HG03520 (cell line): ENCODE measurements around the gene CLMN.
"Not testable (repeated sequence)": the region's sequence is repeated elsewhere in the genome, so short reads cannot be mapped to it uniquely, and the experiment has no call there.

Source experiments
- ATAC-seq: cut with Tn5 transposase; IDR thresholded peaks from one replicate; pipeline ENCODE4 v1.9.1; 2021; ENCODE audit warnings: mild to moderate bottlenecking, moderate library complexity; ENCODE audit not compliant: unreplicated experiment

CLMN gene

DNA sequence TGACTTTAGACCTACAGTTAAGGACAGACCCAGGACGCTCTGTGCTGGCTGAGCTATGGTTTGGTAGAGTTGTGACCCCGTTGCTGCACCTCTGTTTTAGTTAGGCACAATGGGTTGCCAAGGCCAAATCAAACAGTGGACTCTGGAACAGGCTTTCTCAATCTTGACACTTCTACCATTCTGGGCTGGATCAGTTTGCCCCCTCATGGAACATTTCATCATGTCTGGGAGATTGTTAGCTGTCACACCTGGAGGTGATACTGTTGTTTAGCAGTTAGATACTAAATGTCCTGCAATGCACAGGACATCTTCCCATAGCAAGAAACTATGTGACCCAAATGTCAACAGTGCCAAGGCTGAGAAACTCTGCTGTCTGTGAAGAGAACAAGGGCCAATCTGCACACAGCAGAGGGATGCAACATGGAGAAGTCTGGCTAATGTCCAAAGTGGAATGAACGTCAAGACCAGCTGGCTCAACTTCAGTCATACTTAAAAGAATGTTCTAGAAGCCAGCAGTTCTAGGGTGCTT is 96.8 kb downstream of the CLMN start:
- ATAC-seq: no peak

- ATAC-seq: no peak
These were observed 97.5 kb downstream of the CLMN start for GRCh38 chr14:95222151-95222631.

DNA sequence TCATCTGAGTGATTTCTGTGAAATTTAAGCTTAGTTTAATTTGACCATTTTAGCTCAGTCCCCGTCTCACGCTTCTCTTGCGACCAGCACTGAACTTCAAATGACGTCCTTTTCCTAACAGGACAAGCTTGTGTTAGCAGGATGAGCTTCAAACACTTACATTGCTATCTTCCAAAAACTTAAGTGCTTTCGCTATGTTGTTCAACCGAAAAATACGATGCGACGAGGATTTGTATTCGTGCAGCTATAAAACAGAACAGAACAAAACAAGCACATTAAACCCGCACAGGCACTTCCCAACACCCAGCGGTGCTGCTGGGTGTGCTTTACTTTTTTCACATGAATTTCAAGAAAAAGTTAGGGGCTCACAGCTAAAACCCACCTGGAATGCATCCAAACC is 98.2 kb downstream of the CLMN start:
- ATAC-seq: no peak

DNA sequence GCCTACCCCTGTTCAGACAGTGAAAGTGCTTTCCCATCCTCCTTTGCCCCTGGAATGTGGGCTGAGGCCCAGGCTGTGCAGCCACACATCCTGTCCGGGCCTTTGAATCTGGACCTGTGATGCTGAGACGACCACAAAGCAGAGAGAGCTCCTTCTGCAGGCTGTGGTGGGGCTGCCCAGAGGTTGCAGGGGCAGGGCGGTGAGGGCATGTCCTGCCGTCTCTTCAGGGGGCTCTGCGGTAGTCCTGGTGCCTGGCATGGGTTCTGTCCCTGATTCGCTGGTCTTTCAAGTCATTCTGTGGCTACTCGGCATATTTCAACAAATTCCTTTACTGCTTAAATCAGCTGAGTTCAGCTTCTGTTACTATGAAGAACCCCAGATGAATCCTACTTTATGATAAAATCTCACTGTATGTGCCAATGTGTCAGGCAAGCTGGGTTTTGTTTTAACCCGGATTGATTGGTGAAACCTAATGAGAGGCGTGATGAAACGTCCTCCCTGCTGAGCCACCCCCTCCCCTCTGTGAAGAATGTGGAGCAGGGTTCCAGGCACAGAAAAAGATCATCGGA is 99.0 kb downstream of the CLMN start:
- no peak for ATAC-seq

DNA sequence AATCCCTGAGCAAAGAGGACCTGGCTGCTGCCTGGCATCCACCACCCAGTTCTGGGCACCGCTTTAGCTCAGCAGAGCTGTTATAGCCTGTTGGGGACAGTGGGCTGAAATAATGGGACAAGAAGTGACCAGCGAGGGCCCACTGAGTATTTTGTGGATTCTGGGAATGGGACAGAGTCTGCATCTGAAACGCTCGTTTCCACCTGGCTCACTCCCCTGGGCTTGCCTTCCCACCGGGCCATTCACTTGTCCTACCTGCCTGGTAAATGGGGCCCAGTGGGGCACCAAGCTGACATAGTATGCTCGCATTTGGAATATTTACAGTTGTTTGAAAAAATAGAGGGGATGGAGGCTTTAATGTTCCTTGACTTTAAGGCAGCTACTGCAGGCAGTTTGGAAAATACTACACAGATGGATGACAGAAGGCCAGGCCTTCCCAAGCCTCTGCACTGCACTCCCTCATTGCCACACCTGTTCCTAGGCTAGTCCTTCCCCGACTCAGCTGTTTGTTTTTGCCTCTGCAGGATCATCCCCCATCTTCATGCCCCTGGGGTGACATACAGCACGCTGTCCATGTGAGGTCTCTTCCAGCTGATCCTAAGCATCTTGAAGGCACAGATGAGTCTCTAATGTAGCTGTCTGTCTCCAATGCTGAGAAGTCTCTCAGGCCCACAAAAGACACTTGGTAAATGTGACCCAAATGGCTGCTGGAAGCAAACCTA is 101.1 kb downstream of the CLMN start:
- ATAC-seq: no peak

DNA sequence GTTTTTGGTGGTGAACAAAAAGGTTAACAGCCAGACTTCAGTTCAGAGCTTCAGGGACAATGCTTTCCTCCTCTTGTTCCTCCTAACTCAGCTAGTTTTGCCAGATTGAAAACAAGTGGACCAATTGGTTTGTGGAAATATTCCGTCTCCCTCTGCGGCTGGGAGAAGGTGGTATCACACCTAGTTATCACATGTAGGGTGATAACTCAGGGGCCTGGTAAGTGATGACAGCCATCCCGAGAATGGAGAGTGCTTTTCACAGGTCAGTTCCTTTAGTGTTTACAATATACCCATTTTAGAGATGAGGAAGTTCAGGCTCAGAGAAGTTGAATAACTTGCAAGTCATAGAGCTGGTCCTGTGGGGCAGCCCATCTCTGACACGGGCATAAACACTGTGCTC is 101.7 kb downstream of the CLMN start:
- no peak for ATAC-seq

- no peak for ATAC-seq
These were observed 102.3 kb downstream of the CLMN start for GRCh38 chr14:95217391-95217900.

DNA sequence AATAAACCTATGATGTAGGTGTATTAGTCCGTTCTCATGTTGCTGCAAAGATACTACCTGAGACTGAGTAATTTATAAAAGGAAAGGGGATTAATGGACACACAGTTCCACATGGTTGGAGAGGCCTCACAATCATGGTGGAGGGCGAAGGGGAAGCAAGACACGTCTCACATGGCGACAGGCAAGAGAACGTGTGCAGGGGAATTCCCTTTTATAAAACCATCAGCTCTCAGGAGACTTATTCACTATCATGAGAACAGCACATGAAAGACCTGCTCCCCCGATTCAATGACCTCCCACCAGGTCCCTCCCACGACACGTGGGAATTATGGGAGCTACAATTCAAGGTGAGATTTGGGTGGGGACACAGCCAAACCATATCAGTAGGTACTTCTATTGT is 103.7 kb downstream of the CLMN start:
- ATAC-seq: no peak

GRCh38 chr14:95215094-95215725 is 104.5 kb downstream of the CLMN start:
- ATAC-seq: no peak

DNA sequence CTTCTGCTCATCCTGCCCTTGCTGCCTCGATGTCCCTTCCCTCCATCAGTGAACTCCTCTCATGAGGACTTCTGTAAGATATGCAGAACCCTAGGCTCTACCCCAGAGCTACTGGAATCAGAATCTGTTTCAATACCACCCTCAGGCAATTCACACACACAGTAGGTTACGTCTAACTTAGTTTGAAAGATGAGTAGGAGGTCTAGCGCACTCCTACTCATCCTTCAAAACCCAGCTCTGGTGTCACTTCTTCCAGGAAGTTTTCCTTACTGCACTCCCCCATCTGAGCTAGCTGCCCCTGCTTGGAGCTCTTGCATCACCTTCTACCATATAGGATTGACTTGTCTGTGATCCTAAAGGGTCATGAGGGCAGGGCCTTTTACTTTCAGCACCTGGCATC is 105.9 kb downstream of the CLMN start:
- no peak for ATAC-seq

- no peak for ATAC-seq
These were observed 107.8 kb downstream of the CLMN start for GRCh38 chr14:95211721-95212504.

DNA sequence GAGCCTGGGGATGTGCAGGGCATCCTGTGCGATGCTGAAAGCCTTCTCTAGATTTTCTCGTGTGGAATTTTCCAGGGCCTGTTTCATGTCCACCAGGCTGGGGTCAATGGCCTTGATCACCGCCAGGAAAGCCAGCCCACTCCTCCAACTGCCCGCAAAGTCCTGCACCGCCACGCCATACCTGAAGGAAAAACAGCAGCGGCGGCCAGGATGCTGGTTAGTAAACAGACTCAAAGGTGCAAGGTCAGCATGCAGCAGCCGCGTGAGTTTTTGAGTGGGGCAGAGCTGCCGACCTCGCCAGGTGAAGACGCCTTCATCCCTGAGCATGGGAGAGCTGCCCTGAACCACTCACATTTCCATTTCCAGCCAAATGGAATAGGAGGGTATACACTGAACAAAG is 109.0 kb downstream of the CLMN start:
- ATAC-seq: no peak

GRCh38 chr14:95208598-95208997 is 111.1 kb downstream of the CLMN start:
- no peak for ATAC-seq

- no peak for ATAC-seq
These were observed 112.1 kb downstream of the CLMN start for GRCh38 chr14:95207475-95208233.

GRCh38 chr14:95206534-95206933 is 113.2 kb downstream of the CLMN start:
- no peak for ATAC-seq

DNA sequence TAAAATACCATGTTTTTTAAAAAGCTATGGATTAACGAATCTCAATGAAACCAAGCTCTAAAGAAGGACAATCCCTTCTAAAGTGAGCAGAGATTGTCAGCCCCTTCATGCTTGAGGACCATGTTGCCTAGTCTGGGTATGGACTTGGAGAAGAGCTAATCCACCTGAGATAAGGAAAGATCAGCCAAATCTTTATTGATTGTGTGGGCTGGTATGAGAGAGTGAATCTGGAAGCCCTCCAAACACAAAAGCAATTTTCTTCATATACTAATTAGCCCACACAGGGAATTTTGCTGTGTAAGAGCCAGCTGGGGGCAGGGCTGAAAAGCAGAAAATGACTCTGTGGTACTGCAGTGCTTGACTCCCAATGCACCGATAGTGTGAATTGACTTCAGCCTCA is 115.0 kb downstream of the CLMN start:
- ATAC-seq: no peak

GRCh38 chr14:95201745-95202144 is 118.0 kb downstream of the CLMN start:
- ATAC-seq: not testable (repeated sequence)

DNA sequence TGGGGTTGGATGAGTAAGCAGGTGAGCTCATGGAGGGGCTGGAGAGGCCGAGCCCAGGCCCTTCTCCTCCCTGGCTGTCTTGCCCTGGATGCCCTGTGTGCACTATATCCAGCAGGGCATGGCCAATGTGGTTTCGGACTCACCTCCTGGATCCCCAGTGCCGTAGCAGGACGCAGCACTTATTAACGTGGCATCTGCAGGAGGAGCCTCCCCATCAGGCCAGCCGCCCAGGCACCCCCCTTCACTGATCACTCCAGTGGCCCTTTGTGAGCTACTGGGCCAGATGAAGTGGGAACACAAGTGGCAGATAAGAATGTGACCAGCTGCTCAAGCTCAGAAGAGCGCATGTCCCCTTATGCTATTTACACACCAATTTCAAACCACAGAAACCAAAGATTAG is 119.3 kb downstream of the CLMN start:
- ATAC-seq: no peak

GRCh38 chr14:95199298-95199983 is 120.3 kb downstream of the CLMN start:
- ATAC-seq: no peak

GRCh38 chr14:95198320-95198719 is 121.4 kb downstream of the CLMN start:
- no peak for ATAC-seq
